HL-60 (cell line): ENCODE data around the gene SYNJ2.

Source experiments
- CTCF ChIP-seq: IDR thresholded peaks from one replicate; pipeline ENCODE4 v1.5.1; 2011; ENCODE audit warnings: low read length, control low read depth, inconsistent platforms; ENCODE audit not compliant: insufficient read depth
- SPI1 ChIP-seq: IDR thresholded peaks from 2 replicates; pipeline ENCODE4 v1.6.1; 2012; ENCODE audit warnings: low read depth, mild to moderate bottlenecking, borderline replicate concordance

DNA sequence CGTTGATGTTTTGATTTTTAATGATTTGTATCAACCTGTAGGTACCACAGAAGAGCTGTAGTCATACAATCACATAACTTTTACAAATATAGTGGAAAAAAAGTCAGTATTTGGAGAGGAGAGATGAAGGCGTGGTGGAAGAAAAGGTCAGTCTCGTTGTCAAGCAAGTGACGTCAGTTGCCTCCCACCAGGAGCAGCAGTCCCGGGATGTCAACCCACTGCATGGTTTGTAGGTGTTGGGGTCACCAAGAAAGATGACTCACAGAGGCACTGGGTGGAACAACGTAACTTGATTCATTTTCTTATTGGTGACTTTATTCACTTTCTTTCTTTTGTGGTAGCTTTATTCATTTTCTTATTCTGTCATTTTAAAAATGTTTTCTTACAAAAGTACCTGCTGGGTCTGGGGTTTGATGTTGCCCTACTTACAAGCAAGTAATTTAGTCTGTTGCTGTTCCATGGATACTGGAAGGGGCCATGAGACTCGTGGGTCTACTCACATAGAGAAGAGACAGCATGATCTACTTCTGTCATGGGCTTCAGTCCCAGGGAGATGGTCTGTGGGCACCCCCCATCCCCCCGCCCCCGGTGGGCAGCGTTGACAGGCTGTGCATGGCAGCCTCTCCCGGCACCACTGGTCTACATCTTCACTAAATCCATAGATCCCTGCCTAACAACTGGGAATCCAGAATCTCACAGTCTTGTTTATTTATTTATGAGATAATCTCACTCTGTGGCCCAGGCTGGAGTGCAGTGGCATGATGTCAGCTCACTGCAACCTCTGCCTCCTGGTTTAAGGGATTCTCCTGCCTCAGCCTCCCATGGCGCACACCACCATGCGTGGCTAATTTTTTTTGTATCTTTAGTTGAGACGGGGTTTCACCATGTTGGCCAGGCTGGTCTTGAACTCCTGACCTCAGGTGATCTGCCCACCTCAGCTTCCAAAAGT, 36.4 kb upstream of the SYNJ2 start:
- TF ChIP-seq SPI1 (no peak), CTCF (no peak)
